Tibial nerve (tissue), 4 donors: ENCODE data around the gene CWC15.

Source experiments
- CTCF ChIP-seq, 5 experiments: fragments of 200-600 bp in 3 of 5; fragments of 450-650 bp in 2 of 5; sonication (generic) in 3 of 5; IDR thresholded peaks; one replicate each; pipeline ENCODE4 v1.5.1; 2016 to 2019; ENCODE audit warnings: antibody characterized with exemption in 5 of 5, mild to moderate bottlenecking in 3 of 5, moderate library complexity in 2 of 5
- EP300 ChIP-seq, 2 donors: sonication (generic); formaldehyde crosslinking; IDR thresholded peaks; one replicate each; pipeline ENCODE4 v1.6.1; 2017; ENCODE audit warnings: antibody characterized with exemption in 2 of 2, mild to moderate bottlenecking in 1 of 2
- POLR2A ChIP-seq, 2 donors: fragments of 450-650 bp; IDR thresholded peaks; one replicate each; pipeline ENCODE4 v1.6.1; 2017; ENCODE audit warnings: antibody characterized with exemption in 2 of 2, mild to moderate bottlenecking in 2 of 2, moderate library complexity in 2 of 2

DNA sequence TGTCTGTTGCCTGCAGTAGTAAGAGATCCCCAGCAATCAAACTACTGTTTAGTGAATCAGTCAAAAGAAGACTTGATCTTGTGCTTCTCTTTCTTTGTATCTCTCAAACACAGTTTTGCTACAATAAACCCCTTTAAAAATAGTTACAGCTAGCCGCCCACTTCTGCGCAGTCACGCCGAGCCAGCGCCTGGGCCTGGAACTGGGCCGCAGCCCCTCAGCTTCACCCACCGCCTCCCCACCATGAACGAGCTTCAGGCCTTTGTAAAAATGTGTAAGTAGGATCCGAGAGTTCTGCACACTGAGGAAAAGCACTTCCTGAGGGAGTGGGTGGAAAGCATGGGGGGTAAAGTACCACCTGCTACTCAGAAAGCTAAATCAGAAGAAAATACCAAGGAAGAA lies 60.5 kb downstream of the CWC15 start:
- TF ChIP-seq POLR2A (IDR thresholded peaks at IDR 0.05), result no peak
- no peak for TF ChIP-seq CTCF (IDR thresholded peaks at IDR 0.05)
- no peak for TF ChIP-seq EP300 (IDR thresholded peaks at IDR 0.05)
